ENCODE data around the gene TRIM7. TPM values are rescaled to one million over a fixed set of nuclear protein-coding genes. Genes with fewer than 3 reads are reported as not detected.

Gene TRIM7
- total RNA-seq, 1 donor from 2014 or later, result 20.8 TPM

GRCh38 chr5:181168595-181169118, 36.3 kb downstream of the TRIM7 start:
- no peaks in the 10 kb centered on the region for H3K36me3 ChIP-seq (ENCODE audit: control insufficient read depth, insufficient read depth, low read length)
- DNase-seq (ENCODE audit: low read depth), result no peak
- H3K27me3 ChIP-seq (ENCODE audit: control insufficient read depth, insufficient read depth, low read length), result no peaks in the 10 kb centered on the region
- no peak for FAIRE-seq
- TF ChIP-seq CTCF (IDR thresholded peaks at IDR 0.05; ENCODE audit: insufficient read depth, low read length, severe bottlenecking), result no peak
- no peak overlapping the region for H3K4me3 ChIP-seq (ENCODE audit: low read depth, low read length)

GRCh38 chr5:181167814-181168488, 37.0 kb downstream of the TRIM7 start:
- DNase-seq (ENCODE audit: low read depth), result no peak
- H3K27me3 ChIP-seq (ENCODE audit: control insufficient read depth, insufficient read depth, low read length), result no peaks in the 10 kb centered on the region

GRCh38 chr5:181166812-181167733, 37.9 kb downstream of the TRIM7 start:
- H3K27me3 ChIP-seq (ENCODE audit: control insufficient read depth, insufficient read depth, low read length), result no peaks in the 10 kb centered on the region
- DNase-seq (ENCODE audit: low read depth) (no peak), FAIRE-seq (no peak)
- no peak for TF ChIP-seq CTCF (IDR thresholded peaks at IDR 0.05; ENCODE audit: insufficient read depth, low read length, severe bottlenecking)
- H3K36me3 ChIP-seq (ENCODE audit: control insufficient read depth, insufficient read depth, low read length), result no peaks in the 10 kb centered on the region
- H3K4me3 ChIP-seq (ENCODE audit: low read depth, low read length), result no peak overlapping the region

More at GRCh38 chr5:181167814-181168488, 37.0 kb downstream of the TRIM7 start:
- H3K4me3 ChIP-seq (ENCODE audit: low read depth, low read length), result no peak overlapping the region
- H3K36me3 ChIP-seq (ENCODE audit: control insufficient read depth, insufficient read depth, low read length), result no peaks in the 10 kb centered on the region
- FAIRE-seq, result no peak
- TF ChIP-seq CTCF (IDR thresholded peaks at IDR 0.05; ENCODE audit: insufficient read depth, low read length, severe bottlenecking), result peak; percentile 43

- no peak for TF ChIP-seq CTCF (IDR thresholded peaks at IDR 0.05; ENCODE audit: insufficient read depth, low read length, severe bottlenecking)
- no peaks in the 10 kb centered on the region for H3K27me3 ChIP-seq (ENCODE audit: control insufficient read depth, insufficient read depth, low read length)
- FAIRE-seq, result no peak
- DNase-seq (ENCODE audit: low read depth), result no peak
- no peak overlapping the region for H3K4me3 ChIP-seq (ENCODE audit: low read depth, low read length)
- H3K36me3 ChIP-seq (ENCODE audit: control insufficient read depth, insufficient read depth, low read length), result no peaks in the 10 kb centered on the region
Observed at GRCh38 chr5:181164076-181164952, 40.7 kb downstream of the TRIM7 start.

- DNase-seq (ENCODE audit: low read depth) (no peak), FAIRE-seq (no peak)
- H3K27me3 ChIP-seq (ENCODE audit: control insufficient read depth, insufficient read depth, low read length), result no peaks in the 10 kb centered on the region
- no peaks in the 10 kb centered on the region for H3K36me3 ChIP-seq (ENCODE audit: control insufficient read depth, insufficient read depth, low read length)
- no peak overlapping the region for H3K4me3 ChIP-seq (ENCODE audit: low read depth, low read length)
- no peak for TF ChIP-seq CTCF (IDR thresholded peaks at IDR 0.05; ENCODE audit: insufficient read depth, low read length, severe bottlenecking)
Observed at GRCh38 chr5:181163487-181164075, 41.4 kb downstream of the TRIM7 start.

Measured in bronchial epithelial cell (primary cell).